8988T (cell line): ENCODE data around the gene PRKAR1B.

ENCODE experiments used
- DNase-seq: peaks from one replicate; pipeline ENCODE4 v3.0.0; 2011

Gene PRKAR1B

DNA sequence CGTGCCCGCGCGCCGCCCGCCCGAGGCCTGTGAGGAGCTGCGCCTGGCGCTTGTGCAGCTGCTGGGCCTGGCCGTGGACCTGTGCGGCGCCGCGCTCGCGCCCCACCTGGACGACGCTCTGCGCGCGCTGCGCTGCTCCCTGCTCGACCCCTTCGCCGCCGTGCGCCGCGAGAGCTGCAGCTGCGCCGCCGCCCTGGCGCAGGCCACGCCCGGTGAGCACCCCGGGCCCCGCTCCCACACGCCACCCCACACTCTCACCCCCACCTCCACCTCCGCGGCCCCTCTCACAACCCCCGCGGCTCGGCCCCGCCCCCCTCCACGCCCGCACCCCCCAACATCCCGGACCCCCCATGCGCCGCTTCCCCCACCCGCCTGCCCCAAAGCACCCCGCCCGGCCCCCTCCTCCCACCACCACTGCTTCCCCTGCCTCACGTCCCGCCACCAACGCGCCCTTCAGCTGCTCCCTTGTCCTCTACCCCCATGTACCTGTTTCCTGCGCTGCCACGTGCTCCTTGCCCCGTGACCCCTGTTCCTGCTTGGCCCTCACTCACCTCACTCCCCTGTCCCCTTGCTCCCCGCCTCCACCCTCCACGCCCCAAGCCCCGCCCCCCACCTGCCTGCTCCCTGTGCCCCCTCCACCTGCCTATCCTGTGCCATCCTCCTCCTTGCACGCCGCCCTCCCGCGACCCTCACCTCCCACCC is at the start of gene PRKAR1B:
PRKAR1B (minus strand) TSS at position 178 of the 702 bp plus-strand sequence. CDS start 15,776 bp downstream, outside the sequence.
- peak; percentile 58 for DNase-seq

- DNase-seq: no peak
These were observed 49.3 kb upstream of the PRKAR1B start for GRCh38 chr7:776381-776780.

GRCh38 chr7:774161-775109 is 47.4 kb upstream of the PRKAR1B start:
- peak; percentile 52 for DNase-seq

- DNase-seq: no peak
These were observed 46.5 kb upstream of the PRKAR1B start for GRCh38 chr7:773622-773915.

DNA sequence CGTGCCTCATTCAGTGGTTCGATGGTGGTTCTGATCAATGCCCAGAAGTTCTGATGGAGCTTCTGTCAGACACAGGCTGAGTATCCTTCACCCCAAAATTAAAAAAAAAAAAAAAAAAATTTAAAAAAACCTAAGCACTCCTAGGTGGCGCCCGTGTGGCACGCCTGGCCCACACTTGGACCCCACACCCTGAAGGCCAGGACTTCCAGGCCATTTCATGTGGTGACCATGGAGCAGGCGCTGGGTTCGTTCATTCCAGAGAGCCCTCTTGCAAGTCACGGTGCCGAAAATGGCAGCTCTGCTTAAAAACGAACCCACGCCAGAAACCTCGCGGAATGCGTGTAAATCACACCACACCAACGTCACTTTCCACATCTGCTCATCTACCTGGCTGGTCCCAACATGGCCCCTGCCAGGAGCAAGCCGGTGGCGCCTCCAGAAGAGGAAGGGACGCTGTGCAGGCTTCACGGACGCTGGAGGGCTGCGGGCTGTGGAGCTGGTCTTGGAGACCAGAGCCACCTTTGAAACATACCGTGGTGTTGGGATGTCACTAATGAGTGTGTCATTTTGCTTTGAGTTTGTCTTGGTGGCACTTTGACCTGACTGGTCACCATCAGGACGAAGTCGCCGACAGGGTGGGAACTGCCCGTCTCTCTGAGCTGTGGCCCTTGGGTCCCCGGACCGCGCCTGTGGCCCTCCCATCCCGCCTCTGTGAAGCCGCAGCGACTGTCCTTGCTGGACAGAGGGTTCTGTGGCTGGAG is 46.0 kb upstream of the PRKAR1B start:
- no peak for DNase-seq

GRCh38 chr7:772392-772791 is 45.3 kb upstream of the PRKAR1B start:
- no peak for DNase-seq

DNA sequence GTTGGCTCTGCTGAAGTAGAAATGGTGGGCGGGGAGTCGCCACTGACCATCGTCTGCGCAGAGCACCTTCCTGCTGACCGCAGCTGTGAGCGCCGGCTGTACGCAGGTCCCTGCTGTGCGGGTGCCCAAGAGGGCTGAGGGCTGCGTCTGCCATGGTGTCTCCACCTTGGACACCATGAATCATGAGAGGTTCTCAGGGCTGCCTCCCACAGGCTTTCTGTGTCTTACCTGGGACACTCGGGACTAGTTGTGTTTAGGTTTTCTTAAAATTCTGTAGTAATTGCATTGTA is 44.9 kb upstream of the PRKAR1B start:
- DNase-seq: no peak

DNA sequence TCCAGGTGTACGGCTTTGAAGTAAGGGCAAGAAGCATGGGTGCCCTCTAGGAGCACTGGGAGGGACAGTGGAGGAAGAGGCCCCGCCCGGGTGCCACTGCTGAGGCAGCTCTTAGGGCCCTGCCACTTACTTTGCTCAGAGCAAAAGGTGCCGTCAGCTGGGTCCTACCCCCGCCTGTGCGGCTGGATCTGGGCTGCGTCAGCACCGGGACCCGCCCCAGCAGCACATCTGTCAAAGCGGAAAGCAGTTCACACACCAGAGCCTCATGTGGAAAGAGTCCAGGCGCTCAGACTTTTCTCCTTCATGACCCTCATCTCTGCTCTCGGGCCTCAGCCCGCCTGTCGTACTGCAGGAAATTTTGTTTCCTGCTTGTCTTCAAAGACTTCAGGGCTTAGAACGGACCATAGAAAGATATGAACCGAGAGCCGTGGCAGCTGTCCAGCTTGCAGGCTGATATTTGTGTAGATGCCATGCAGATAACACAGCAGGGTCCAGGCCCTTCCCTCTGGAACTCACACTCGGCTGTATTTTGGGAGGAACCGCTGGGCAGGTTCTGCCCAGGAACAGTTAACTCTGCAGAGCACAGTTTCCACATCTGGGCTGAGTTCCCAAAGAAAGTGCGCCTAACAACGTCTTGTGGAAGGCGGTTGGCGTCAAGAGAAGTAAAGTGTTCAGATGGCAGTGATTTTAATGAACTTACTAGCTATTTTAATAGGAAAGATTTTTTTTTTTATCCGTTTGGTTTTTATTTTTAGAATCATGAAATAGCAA is 44.3 kb upstream of the PRKAR1B start:
- no peak for DNase-seq

GRCh38 chr7:770741-771166 is 43.7 kb upstream of the PRKAR1B start:
- DNase-seq: no peak

GRCh38 chr7:770336-770735 is 43.3 kb upstream of the PRKAR1B start:
- no peak for DNase-seq

GRCh38 chr7:768881-769504 is 41.9 kb upstream of the PRKAR1B start:
- no peak for DNase-seq

GRCh38 chr7:767941-768731 is 41.1 kb upstream of the PRKAR1B start:
- DNase-seq: no peak

DNA sequence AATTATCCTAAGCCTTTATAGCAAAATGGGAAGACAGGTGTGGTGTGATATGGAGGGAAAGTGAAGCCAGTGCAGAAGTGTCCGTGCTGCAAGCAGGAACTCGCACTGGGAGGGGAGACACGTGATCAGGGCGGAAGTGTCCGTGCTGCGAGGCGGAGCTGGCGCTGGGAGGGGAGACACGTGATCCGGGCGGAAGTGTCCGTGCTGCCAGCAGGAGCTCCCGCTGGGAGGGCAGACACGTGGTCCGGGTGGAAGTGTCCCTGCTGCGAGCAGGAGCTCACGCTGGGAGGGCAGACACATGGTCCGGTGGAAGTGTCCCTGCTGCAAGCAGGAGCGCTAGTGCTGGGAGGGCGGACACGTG is 40.5 kb upstream of the PRKAR1B start:
- DNase-seq: no peak

GRCh38 chr7:765383-765782 is 38.3 kb upstream of the PRKAR1B start:
- no peak for DNase-seq

- DNase-seq: no peak
These were observed 36.7 kb upstream of the PRKAR1B start for GRCh38 chr7:763762-764161.

DNA sequence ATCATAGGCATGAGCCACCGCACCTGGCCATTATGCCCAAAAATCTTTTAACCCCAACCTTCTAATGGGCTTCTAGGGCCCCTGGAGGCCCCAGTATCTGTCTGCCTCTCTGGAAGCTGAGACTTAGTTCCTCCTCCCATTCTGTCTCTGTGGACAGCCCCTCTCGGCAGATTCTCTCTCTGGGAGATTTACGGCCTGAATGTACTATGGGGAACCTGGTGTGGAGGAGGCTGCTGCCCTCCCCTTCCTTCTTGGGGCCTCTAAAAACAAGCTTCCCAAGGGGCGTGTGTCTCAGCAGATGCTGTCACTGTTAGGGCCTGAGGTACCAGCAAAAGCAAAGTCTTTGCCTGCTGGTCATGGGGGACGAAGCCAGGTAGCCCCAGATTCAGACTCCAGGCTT is 35.8 kb upstream of the PRKAR1B start:
- no peak for DNase-seq

GRCh38 chr7:761631-762030 is 34.5 kb upstream of the PRKAR1B start:
- no peak for DNase-seq

GRCh38 chr7:761101-761500 is 34.0 kb upstream of the PRKAR1B start:
- DNase-seq: no peak

DNA sequence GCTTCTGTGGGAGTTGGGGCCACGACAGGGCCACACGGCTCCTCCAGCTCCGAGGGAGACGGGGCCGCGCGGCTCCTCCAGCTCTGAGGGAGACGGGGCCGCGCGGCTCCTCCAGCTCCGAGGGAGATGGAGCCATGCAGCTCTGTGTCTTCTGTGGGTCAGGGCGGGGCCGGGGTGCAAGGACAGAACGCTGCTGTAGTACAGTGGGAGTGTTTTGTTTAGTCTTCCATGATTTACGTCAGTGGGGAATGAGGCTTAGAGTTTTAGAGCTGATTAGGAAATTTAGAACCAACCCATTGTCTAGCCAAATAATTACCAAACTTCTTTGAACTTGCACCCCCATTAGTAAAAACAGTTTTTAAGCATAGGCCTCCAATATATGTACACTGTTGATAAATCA is 32.9 kb upstream of the PRKAR1B start:
- no peak for DNase-seq

DNA sequence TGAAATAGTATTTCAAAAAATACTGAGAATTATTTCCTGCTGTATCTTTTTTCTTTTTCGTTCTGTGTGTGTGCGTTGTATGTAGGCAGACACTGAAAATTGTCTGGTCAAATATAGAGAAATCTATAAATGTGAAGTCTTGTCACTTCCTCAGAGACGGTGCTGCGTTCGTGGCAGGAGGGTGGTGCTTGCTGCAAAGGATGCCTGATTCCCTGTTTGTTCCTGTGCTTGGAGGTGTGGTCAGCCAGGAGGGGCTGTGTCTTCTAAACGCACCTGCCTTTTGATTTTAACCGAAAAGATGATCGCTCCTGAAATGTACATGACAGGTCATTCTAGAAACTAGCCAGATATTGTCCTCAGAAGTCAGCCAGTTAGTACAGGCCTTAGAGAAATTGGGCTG is 32.5 kb upstream of the PRKAR1B start:
- DNase-seq: no peak

DNA sequence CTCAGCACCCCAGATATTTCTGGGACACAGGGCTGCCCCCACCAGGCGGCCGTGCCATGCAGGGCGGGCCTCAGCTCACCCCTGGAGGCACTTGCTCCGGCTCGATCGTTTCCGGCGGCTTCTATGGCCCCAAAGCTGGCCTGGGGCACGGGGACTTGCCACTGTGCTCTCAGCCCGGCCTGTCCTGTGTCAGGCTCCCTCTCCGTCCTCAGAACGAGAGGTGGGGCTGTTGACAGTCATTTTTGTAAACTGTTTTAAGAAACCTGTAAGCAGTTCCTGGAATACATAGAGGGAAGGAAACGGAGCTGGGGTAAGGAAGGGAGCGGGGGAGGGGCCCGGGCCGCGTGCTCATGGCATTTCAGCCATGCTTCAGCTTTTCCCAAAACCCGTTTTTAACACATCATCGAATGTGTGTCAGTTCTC is 30.7 kb upstream of the PRKAR1B start:
- no peak for DNase-seq
